OCI-LY1 (cell line): Measurements from ENCODE around the gene DHRS1.

ENCODE experiments used
- H2AFZ ChIP-seq: fragments of 200-600 bp; sonication (generic), shearing (Covaris generic); 2 replicates; pipeline ENCODE4 v1.6.0; 2014; ENCODE audit warnings: antibody characterized with exemption, mild to moderate bottlenecking, low read length
- H3F3A ChIP-seq: fragments of 200-600 bp; sonication (generic), shearing (Covaris generic); 2 replicates; pipeline ENCODE4 v1.6.0; 2014; ENCODE audit warnings: mild to moderate bottlenecking, antibody characterized with exemption, low read length, moderate library complexity; ENCODE audit not compliant: insufficient read depth
- H3K27ac ChIP-seq: fragments of 200-600 bp; sonication (generic); 2 replicates; pipeline ENCODE4 v1.5.1; 2014; ENCODE audit warnings: low read length, mixed run types, mild to moderate bottlenecking, low read depth; ENCODE audit not compliant: poor library complexity, severe bottlenecking
- H3K27me3 ChIP-seq: fragments of 200-600 bp; sonication (generic); 2 replicates; pipeline ENCODE4 v1.6.0; 2014; ENCODE audit warnings: antibody characterized with exemption, mild to moderate bottlenecking, low read length, moderate library complexity; ENCODE audit not compliant: insufficient read depth
- H3K36me3 ChIP-seq: fragments of 200-600 bp; sonication (generic); 2 replicates; pipeline ENCODE4 v1.6.1; 2014; ENCODE audit warnings: mild to moderate bottlenecking, antibody characterized with exemption, low read length, moderate library complexity, mixed read lengths; ENCODE audit not compliant: insufficient read depth
- H3K4me1 ChIP-seq: fragments of 200-600 bp; sonication (generic); 2 replicates; pipeline ENCODE4 v1.5.1; 2014; ENCODE audit warnings: mild to moderate bottlenecking, low read length, moderate library complexity; ENCODE audit not compliant: insufficient read depth, severe bottlenecking
- H3K4me2 ChIP-seq: fragments of 200-600 bp; sonication (generic), shearing (Covaris generic); 2 replicates; pipeline ENCODE4 v1.6.1; 2014; ENCODE audit warnings: low read length
- H3K4me3 ChIP-seq: fragments of 200-600 bp; sonication (generic); 2 replicates; pipeline ENCODE4 v1.5.1; 2014; ENCODE audit warnings: low read length, low read depth, mild to moderate bottlenecking, mixed read lengths; ENCODE audit not compliant: poor library complexity, severe bottlenecking
- H3K79me2 ChIP-seq: fragments of 200-600 bp; shearing (Covaris generic); 2 replicates; pipeline ENCODE4 v1.6.1; 2016; ENCODE audit warnings: mixed run types, low read length, mixed read lengths; ENCODE audit not compliant: insufficient read depth
- H3K9ac ChIP-seq: fragments of 200-600 bp; sonication (generic), shearing (Covaris generic); 2 replicates; pipeline ENCODE4 v1.6.1; 2014; ENCODE audit warnings: mild to moderate bottlenecking, low read length, mixed read lengths
- H3K9me2 ChIP-seq: fragments of 200-600 bp; sonication (generic), shearing (Covaris generic); 2 replicates; pipeline ENCODE4 v1.6.1; 2014; ENCODE audit warnings: low read depth, mild to moderate bottlenecking, low read length, mixed read lengths
- H3K9me3 ChIP-seq: fragments of 200-600 bp; shearing (Covaris generic); 2 replicates; pipeline ENCODE4 v1.6.1; 2014; ENCODE audit warnings: low read length, mixed read lengths
- H4K20me1 ChIP-seq: fragments of 200-600 bp; sonication (generic), shearing (Covaris generic); 2 replicates; pipeline ENCODE4 v1.6.0; 2016; ENCODE audit warnings: mild to moderate bottlenecking, low read length; ENCODE audit not compliant: insufficient read depth
- CTCF ChIP-seq: fragments of 200-600 bp; sonication (generic), shearing (Covaris generic); IDR thresholded peaks from 2 replicates; pipeline ENCODE4 v1.5.1; 2017; ENCODE audit warnings: mild to moderate bottlenecking, antibody characterized with exemption, low read length, moderate library complexity, mixed read lengths
- EZH2 ChIP-seq: fragments of 200-600 bp; sonication (generic), shearing (Covaris generic); IDR thresholded peaks from 2 replicates; pipeline ENCODE4 v1.8.0; 2017; ENCODE audit warnings: borderline replicate concordance, mixed run types, mild to moderate bottlenecking, antibody characterized with exemption, low read length, moderate library complexity, mixed read lengths

DHRS1 gene

GRCh38 chr14:24259282-24260025, 40.1 kb downstream of the DHRS1 start:
- Histone ChIP-seq H2AFZ (no peak overlapping the region), H3K4me3 (no peak overlapping the region), H3K36me3 (no peaks in the 10 kb centered on the region), H3K27me3 (no peaks in the 10 kb centered on the region), H3K4me2 (no peak overlapping the region), H3K4me1 (no peaks in the 10 kb centered on the region), H3K9me2 (no peaks in the 10 kb centered on the region), H3K79me2 (no peaks in the 10 kb centered on the region), H3K9me3 (no peaks in the 10 kb centered on the region), H4K20me1 (no peaks in the 10 kb centered on the region), H3K27ac (no peak overlapping the region), H3K9ac (no peak overlapping the region), H3F3A (no peaks in the 10 kb centered on the region)
- no peak for TF ChIP-seq CTCF
- TF ChIP-seq EZH2, result no peak

- Histone ChIP-seq H3K4me3 (no peak overlapping the region), H3K79me2 (no peaks in the 10 kb centered on the region), H2AFZ (no peak overlapping the region), H3K9ac (no peak overlapping the region), H3F3A (no peaks in the 10 kb centered on the region), H3K27ac (no peak overlapping the region), H3K9me2 (no peaks in the 10 kb centered on the region), H4K20me1 (no peaks in the 10 kb centered on the region), H3K27me3 (no peaks in the 10 kb centered on the region), H3K4me2 (no peak overlapping the region), H3K4me1 (no peaks in the 10 kb centered on the region), H3K9me3 (no peaks in the 10 kb centered on the region), H3K36me3 (no peaks in the 10 kb centered on the region)
- no peak for TF ChIP-seq CTCF
- no peak for TF ChIP-seq EZH2
Measured at GRCh38 chr14:24258548-24259265, 40.9 kb downstream of the DHRS1 start.

GRCh38 chr14:24258119-24258518, 41.5 kb downstream of the DHRS1 start:
- no peak overlapping the region for H3K27ac ChIP-seq
- H3K9ac ChIP-seq, result no peak overlapping the region
- H3K36me3 ChIP-seq, result no peaks in the 10 kb centered on the region
- H3K4me1 ChIP-seq, result no peaks in the 10 kb centered on the region
- no peaks in the 10 kb centered on the region for H3K79me2 ChIP-seq
- no peak overlapping the region for H3K4me3 ChIP-seq
- H3K4me2 ChIP-seq, result no peak overlapping the region
- H3K27me3 ChIP-seq, result no peaks in the 10 kb centered on the region
- TF ChIP-seq CTCF (no peak), EZH2 (no peak)
- no peaks in the 10 kb centered on the region for H3K9me3 ChIP-seq
- no peaks in the 10 kb centered on the region for H4K20me1 ChIP-seq
- H2AFZ ChIP-seq, result no peak overlapping the region
- no peaks in the 10 kb centered on the region for H3F3A ChIP-seq
- no peaks in the 10 kb centered on the region for H3K9me2 ChIP-seq
